Glomerular endothelial cell (primary cell): ENCODE measurements around the gene SSX2IP. TPM values are rescaled to one million over a fixed set of nuclear protein-coding genes. Genes with fewer than 3 reads are reported as not detected.
A peak's percentile ranks its signal among the peaks of the same experiment; 100 is the strongest.
"Not testable (repeated sequence)": the region's sequence is repeated elsewhere in the genome, so short reads cannot be mapped to it uniquely, and the experiment has no call there.

Experiments used
- DNase-seq: peaks from one replicate; pipeline ENCODE4 v3.0.0-alpha.2; 2011; ENCODE audit warnings: low read depth, low spot score; ENCODE audit errors: extremely low read depth
- total RNA-seq: library from RNA; depleted of rRNA; stranded (reverse); fragments of >200 nt; gene quantifications from 2 replicates; pipeline ENCODE4 v1.2.3, GENCODE V29; 2015

Gene SSX2IP
- total RNA-seq, 1 donor from 2014 or later: 4.3 TPM

DNA sequence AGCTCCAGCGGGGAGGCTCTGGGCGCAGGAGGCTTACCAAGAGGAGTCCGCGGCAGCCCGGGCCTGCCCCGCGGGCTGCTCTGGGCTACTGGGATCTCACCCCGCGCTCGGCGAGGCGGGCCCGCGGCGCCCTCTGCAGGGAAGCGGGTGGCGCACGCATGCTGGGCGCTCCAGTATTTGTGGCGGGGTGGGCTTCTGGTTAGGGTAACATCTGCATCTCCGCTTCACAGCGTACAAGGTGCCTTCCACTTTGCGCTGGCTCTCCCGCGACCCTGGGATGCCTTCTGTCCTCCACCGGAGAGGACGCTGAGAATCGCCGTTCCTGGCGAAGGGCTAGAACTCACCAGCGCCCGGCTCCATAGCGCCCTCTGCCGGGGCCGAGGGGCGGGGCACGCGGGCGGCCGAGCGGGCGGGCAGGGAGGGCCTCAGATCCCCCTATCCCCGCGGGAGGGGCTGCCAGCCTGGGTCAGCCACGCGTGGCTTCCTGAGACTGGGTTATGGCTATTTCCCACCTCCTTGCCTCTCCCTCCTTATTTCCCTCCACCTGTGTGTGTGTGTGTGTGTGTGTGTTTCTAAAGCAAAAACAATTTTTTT, 69.4 kb downstream of the SSX2IP start:
- DNase-seq: no peak

DNA sequence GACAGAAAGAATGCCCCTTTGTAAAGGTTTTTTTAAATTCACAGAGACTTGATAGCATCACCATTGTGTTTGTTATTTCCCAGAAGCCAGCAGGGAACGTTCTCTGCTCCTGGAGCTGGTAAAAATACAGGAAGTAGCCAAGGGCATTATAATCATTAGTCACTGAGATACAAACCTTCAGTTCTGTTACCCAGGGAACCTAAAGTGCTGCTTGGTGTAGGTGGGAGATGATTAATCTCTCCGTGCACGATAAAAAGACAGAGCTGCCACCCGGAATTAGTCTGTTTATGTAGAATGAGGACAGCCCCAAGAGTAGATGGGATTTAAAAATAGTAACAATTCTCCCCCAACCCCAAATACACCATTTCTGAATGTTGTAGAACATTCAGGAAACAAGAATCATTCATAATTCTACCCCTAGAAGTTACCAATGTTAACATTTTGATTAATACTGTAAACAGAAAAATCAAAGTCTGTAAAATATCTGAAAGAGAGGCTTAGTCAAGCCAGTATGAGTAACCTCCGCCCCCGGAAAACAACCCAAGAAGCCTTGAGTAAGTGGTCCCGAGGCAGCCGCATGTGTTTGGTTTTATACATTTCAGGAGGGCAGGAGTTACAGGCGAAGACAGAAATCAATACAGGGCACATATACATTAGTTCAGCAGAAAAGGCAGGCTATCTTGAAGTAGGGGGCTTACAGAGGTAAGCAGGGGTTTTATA, 70.7 kb downstream of the SSX2IP start:
- no peak for DNase-seq

DNA sequence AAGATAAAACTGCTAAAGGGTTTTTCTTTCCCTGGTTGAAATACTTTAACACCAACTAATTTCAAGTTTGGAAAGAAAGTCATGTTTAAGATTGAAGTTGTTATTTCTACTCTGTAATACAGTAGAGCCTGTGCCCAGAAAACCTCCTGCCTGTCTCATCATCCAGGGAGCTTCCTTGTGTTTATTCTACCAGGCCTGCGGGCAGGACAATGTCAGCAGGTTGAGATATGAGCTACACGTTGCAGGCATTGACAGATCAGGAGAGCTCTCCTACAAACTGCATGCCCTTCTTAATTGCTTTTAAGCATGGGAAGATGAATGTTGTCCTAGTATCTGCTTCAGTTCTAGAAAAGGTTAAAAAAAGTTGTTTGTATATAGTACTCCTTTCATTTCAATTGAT, 72.9 kb downstream of the SSX2IP start:
- DNase-seq: no peak

DNA sequence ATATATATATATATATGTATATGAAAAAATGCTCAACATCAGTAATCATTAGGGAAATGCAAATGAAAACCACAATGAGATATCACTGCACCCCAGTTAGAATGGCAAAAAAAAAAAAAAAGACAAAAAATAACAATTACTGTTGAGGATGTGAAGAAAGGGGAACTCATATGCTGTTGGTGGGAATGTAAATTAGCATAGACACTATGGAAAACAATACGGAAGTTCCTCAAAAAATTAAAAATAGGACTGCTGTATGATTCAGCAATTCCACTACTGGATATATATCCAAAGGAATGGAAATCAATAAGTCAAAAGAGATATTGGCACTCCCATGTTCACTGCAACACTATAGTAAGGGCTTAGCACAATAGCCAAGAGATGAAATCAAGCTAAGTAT, 74.5 kb downstream of the SSX2IP start:
- DNase-seq: no peak

DNA sequence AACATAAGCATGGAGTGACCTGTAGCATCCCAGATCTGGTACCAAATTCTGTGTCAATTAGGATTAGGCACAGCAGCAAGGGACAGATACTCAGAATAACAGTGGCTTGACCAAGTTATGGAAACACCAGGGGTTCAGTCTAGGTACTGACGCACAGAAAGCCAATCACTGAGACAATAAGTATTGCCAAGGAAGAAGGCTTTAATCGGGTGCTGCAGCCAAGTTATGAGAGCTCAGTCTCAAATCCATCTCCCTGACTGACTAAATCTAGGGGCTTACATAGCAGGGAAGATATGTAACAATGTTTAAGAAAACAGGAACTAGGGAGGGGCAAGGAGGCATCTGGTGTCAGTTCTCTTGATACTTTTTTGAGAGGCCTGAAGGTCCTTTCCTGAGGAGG, 76.4 kb downstream of the SSX2IP start:
- no peak for DNase-seq

DNA sequence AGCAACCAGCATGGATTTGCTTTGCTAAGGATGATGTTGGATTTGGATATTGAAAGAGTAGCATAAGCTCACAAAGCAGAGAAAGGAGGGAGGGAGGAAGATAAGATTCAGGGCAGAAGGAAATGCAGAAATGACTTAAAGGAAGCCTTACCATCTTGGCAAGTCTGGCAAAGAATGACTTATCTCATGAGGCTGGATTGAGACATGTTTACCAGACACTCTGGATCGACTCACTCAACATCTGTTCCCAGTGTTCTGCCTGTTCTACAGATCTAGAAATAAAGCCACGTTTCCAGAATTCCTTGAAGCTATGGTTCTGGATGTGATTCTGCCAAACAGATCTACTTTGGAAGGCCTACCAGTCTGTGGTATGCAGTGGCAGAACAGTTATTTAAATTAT, 77.2 kb downstream of the SSX2IP start:
- no peak for DNase-seq

DNA sequence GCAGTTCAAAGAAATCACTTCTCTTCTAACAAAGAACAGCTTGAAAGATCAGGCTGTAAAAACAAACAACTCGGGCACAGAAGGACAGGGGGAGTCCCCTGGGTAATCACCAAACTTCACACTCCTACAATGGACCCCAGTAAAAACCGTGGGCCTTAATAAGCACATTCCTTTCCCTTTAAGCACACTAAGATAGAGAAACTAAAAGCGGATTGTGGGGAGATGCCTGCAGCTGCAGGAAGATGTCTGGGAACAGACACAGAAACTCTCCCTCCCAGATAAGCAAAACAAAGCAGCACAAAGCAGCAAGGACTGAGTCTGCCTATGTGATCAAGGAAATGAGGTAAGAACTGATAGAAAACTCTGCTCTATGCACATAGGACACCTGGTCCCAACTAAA, 78.5 kb downstream of the SSX2IP start:
- DNase-seq: no peak

DNA sequence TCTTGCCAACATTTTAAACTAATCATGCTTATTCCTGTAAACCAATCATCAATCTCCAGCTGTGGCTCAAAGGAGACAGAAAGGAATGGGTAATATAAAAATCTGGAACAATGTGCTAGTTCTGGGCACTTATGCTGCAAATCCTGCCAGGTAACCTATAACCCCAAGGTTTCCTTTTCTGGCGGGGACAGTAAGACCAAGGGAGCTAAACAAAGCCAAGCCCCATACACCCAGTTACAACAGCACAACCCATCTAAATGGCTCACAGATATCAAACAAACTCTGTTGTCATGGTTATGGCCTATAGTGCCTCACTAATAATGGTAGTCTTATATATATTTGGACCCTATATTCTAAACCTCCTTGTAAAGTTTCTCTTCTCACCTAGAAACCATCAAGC, 79.2 kb downstream of the SSX2IP start:
- no peak for DNase-seq

DNA sequence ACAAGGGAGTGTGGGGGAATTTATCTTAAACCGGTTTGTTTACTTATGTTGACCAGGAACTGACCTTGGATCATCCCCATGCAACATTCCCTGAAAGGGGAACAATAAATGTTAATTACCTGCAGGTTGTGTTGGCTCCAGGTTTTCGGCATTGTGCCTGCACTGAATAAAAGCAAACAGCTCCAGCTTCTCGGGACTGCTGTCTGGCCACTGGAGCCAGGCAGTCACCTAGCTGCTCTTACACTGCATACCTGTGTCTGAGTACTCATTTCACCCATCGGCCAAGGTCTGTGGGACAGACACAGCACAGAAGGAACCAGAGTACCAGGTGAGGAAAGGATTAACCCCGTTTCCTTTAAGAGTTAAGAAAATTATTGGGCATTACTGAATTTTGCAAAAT, 83.3 kb downstream of the SSX2IP start:
- DNase-seq: no peak

DNA sequence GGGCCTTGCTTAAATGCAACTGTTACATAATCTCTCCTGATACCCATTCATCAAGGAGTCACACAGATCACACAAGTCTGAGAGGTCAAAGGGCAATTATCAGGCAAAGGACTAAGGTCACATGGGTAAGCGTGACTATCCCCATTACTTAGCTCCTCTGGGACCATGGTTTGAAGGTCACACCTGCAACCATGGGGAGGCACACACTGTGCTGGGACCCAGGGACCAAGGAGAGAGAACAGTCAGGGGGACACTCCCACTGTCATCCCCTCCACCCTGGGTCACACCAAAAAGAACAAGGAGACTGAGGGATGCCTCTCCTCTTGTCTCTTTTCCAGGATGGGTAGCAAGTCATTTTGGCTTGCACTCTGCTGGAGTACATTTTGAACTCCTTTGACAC, 85.1 kb downstream of the SSX2IP start:
- DNase-seq: no peak

DNA sequence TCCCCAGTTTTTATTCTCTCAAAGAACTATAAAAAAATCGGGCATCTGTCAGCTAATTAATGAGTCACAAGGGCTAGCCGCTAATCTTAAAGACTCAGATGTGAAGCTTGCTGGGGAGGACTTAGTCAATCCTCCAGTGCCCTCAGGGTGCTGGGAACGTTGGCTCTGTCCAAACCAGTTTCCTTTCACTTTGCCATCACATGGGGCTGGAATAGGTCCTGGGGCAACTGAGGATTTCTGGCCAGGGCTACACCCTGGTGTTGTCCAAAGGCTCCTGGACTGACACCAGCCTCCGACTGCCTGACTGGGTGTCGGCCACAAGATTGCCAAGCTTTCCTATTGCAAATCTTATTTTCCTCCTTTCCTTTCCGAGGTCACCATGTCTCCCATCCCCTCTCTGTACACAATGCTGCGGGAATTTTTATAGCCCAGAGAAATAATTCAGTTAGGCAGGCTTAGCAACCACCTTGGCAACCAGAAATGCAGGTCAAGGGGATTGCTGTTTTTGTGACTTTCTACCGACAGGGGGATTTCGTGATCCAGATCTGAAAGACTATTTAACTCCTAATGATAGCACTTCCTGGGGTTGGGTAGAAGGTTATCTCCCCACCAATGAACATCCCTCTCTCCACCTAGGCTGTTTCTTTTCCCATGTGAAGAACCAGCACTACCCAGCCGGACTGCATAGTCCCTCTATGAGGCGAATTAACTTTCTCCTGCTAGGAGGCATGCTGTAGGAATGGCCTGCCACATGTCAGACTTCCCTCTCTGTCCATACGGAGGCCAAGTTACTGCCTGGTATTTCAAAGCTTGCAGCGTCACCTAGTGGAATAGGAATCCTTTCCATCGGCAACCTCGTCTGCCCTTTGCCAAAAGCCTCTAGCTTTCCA, 86.1 kb downstream of the SSX2IP start:
- DNase-seq: no peak

DNA sequence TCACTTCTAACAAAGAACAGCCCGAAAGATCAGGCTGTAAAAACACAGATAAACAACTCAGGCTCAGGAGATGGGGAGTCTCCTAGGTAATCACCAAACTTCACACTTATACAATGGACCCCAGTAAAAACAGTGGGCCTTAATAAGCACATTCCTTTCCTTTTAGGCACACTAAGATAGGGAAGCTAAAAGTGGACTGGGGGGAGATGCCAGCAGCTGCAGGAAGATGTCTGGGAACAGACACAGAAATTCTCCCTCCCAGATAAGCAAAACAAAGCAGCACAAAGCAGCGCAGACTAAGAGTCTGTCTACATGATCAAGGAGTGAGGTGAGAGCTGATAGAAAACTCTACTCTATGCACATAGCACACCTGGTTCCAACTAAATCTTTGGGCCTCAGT, 87.0 kb downstream of the SSX2IP start:
- DNase-seq: no peak

DNA sequence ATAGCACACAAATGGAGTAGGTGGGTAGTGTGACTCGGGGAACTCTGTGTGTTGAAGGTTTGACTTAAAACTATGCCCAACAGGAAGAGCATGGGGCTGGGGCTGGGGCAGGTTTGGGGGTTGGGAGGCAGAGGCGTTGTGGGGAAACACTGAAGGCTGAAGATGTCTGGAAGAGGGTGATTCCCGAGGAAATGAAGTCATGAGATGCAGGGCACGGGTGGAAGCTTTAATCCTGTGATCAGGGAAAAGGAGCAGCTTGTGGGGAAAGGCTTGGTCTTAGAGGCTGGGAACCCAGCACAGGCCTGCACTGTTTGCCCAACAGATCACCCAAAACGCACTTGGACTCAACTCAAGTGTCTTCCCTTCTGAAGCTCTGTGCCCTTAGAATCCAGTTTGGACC, 89.5 kb downstream of the SSX2IP start:
- DNase-seq: no peak

DNA sequence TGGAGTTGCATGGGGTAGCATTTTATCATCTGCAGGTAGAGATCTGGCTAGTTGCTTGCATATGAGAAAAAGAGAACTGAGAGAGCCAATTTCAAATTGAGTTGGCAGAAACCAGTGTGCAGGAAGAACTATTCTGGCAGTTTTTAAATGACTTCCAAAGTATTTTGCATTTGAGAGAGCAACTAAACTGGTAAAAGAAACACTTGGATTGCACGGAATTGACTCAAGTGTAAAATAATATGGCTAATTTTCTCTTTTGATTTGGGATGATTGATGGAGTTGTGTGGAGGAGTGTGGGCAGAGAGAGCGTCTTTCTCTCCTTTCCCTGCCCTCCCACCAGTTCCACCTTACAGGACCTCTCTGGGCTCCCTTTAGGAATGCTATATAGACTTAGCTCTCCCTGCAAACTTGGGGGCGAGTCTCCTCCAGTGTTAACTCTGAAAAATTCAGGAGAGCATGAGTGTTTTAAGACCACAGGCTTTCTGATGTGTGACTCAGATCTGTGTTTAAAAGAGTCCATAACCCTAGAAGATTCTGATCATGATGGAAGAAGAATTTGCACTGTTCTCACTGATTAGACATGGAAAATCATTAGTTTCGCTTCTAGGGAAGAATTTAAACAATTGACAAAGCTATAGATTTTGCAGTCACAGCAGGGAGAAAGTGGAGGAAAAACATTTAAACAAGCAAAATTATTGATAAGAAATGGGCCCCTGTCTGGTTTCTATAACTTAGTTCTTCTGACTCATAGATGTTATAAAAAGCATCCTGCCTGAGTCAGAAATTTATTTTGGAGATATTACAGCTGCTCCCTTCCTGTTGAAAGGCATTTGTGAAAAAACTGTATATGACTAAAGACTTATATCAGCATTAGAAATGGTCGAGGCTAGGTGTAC, 91.2 kb downstream of the SSX2IP start:
- peak; percentile 58 for DNase-seq

DNA sequence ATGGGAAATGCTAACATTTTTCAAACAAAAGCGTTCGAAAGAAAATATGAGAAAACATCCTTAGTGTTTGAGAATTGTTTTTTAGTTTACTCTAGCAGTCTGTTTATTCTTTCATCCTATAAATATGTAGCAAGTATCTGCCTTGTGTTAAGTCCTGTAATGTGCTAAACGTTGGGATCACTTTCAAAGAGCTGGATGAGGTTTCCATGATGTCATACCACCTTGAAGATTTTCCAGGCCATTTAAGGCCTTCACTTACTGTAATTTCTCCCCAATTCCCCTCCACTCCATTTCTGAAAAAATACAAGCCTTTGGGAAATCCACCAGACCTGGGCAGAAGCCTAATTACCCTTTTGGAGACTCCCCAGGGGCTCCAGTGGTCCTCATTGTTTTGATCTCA, 91.8 kb downstream of the SSX2IP start:
- DNase-seq: no peak

DNA sequence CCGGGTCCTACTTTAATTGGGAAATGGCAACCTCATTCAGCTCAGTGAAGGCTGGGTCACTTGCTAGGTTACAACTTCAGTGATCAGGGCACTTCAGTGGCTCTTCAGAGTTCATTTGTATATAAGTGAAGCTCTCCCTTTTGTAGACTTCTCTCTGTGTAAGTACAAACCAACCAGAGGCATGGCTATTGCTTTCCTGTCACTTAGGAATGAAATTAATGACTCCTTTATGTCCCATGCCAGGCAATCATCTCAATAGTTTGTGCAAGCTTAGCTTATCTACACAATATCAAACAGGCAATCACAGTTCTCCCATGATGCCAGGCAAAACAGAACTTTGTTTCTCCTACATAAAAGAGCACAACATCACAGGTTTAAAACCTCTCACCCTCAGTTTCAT, 93.2 kb downstream of the SSX2IP start:
- DNase-seq: no peak

DNA sequence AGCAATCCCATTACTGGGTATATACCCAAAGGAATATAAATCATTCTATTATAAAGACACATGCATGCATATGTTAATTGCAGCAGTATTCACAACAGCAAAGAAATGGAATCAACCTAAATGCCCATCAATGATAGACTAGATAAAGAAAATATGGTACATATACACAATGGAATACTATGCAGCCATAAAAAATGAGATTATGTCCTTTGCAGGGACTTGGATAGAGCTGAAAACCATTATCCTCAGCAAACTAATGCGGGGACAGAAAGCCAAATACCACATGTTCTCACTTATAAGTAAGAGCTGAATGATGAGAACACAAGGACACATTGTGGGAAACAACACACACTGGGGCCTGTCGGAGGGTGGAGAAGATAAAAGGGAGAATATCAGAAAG, 95.3 kb downstream of the SSX2IP start:
- DNase-seq: not testable (repeated sequence)
